LNCAP (cell line): ENCODE results near the gene SIN3B.

ENCODE experiments used
- CTCF ChIP-seq: fragments of 450-650 bp; IDR thresholded peaks from 2 replicates; pipeline ENCODE4 v1.5.1; 2017; ENCODE audit warnings: mild to moderate bottlenecking

SIN3B gene

GRCh38 chr19:16901491-16902175 lies 72.4 kb downstream of the SIN3B start:
- no peak for TF ChIP-seq CTCF

GRCh38 chr19:16902545-16902944 lies 73.3 kb downstream of the SIN3B start:
- no peak for TF ChIP-seq CTCF

GRCh38 chr19:16903347-16903746 lies 74.1 kb downstream of the SIN3B start:
- no peak for TF ChIP-seq CTCF

- no peak for TF ChIP-seq CTCF
These were observed 75.4 kb downstream of the SIN3B start for GRCh38 chr19:16904599-16904998.

GRCh38 chr19:16908759-16909158 lies 79.6 kb downstream of the SIN3B start:
- TF ChIP-seq CTCF: no peak

- TF ChIP-seq CTCF: no peak
These were observed 81.8 kb downstream of the SIN3B start for GRCh38 chr19:16911046-16911445.

GRCh38 chr19:16912780-16913179 lies 83.6 kb downstream of the SIN3B start:
- TF ChIP-seq CTCF: no peak

GRCh38 chr19:16914421-16914820 lies 85.2 kb downstream of the SIN3B start:
- no peak for TF ChIP-seq CTCF
